ENCODE data around the gene PRADC1.

GRCh38 chr2:73208258-73208657 lies 24.8 kb downstream of the PRADC1 start:
- TF ChIP-seq CTCF (IDR thresholded peaks at IDR 0.05; ENCODE audit: low read depth, low read length, missing input control): no peak
- TF ChIP-seq ATF3 (IDR thresholded peaks at IDR 0.05): no peak
- no peak for TF ChIP-seq SP1 (IDR thresholded peaks at IDR 0.05)
- TF ChIP-seq JUND (IDR thresholded peaks at IDR 0.05): no peak

All from liver (tissue), 3 donors.